Measurements from ENCODE around the gene TMPRSS15.

Gene TMPRSS15

GRCh38 chr21:18411565-18411964 is 8.0 kb upstream of the TMPRSS15 start:
- Histone ChIP-seq H3K27me3 (ENCODE audit: insufficient read depth, low read length) (no peaks in the 10 kb centered on the region), H4K8ac (ENCODE audit: low read depth, low read length) (no peak overlapping the region), H3K36me3 (ENCODE audit: control insufficient read depth in 1 of 2, insufficient read depth in 2 of 2, low read length in 2 of 2) (no peaks in the 10 kb centered on the region), H3K18ac (ENCODE audit: low read length) (no peak overlapping the region), H3K79me2 (ENCODE audit: control insufficient read depth, insufficient read depth, low read length, poor library complexity) (no peaks in the 10 kb centered on the region), H3K23ac (ENCODE audit: low read length) (no peak overlapping the region), H3K9ac (ENCODE audit: low read length) (no peak overlapping the region), H3K4me1 (ENCODE audit: control insufficient read depth in 1 of 2, insufficient read depth in 2 of 2, low read length in 2 of 2) (no peaks in the 10 kb centered on the region), H2AFZ (ENCODE audit: insufficient read depth, low read length, poor library complexity) (no peak overlapping the region), H3K4ac (ENCODE audit: low read depth, low read length) (no peak overlapping the region), H3K79me1 (ENCODE audit: low read length) (no peaks in the 10 kb centered on the region), H4K91ac (ENCODE audit: low read depth, low read length) (no peak overlapping the region), H3K4me3 (ENCODE audit: low read depth, low read length) (no peak overlapping the region), H3K14ac (ENCODE audit: low read length) (no peak overlapping the region), H4K12ac (ENCODE audit: low read depth, low read length) (no peak overlapping the region), H3K9me3 (ENCODE audit: insufficient read depth, low read depth, low read length) (no peaks in the 10 kb centered on the region), H2BK5ac (ENCODE audit: low read depth, low read length, poor library complexity) (no peak overlapping the region), H2BK12ac (ENCODE audit: low read length) (no peak overlapping the region), H2AK5ac (ENCODE audit: low read length) (no peak overlapping the region), H3K4me2 (ENCODE audit: low read length) (no peak overlapping the region), H2BK120ac (ENCODE audit: insufficient read depth, low read length, poor library complexity) (no peak overlapping the region), H3K27ac (ENCODE audit: low read depth, low read length) (no peak overlapping the region)
- no CpG with 5 or more reads among the region's 5 CpGs for whole genome bisulfite sequencing (ENCODE audit: extremely low coverage, insufficient coverage, insufficient read length)
- DNase-seq: no peak

GRCh38 chr21:18409579-18409978 is 6.0 kb upstream of the TMPRSS15 start:
- WGBS (ENCODE audit: extremely low coverage, insufficient coverage, insufficient read length): no CpG with 5 or more reads among the region's 1 CpG
- no peak overlapping the region for H3K23ac ChIP-seq (ENCODE audit: low read length)

GRCh38 chr21:18398843-18399242 is 4.7 kb downstream of the TMPRSS15 start:
- Histone ChIP-seq H3K4me3 (ENCODE audit: low read depth, low read length) (no peak overlapping the region), H3K23ac (ENCODE audit: low read length) (no peak overlapping the region), H3K9ac (ENCODE audit: low read length) (no peak overlapping the region), H3K79me1 (ENCODE audit: low read length) (no peaks in the 10 kb centered on the region), H3K4me1 (ENCODE audit: control insufficient read depth in 1 of 2, insufficient read depth in 2 of 2, low read length in 2 of 2) (no peaks in the 10 kb centered on the region), H3K14ac (ENCODE audit: low read length) (no peak overlapping the region), H2BK5ac (ENCODE audit: low read depth, low read length, poor library complexity) (no peak overlapping the region), H3K4ac (ENCODE audit: low read depth, low read length) (no peak overlapping the region), H3K27me3 (ENCODE audit: insufficient read depth, low read length) (no peaks in the 10 kb centered on the region), H3K4me2 (ENCODE audit: low read length) (no peak overlapping the region), H2BK12ac (ENCODE audit: low read length) (no peak overlapping the region), H4K12ac (ENCODE audit: low read depth, low read length) (no peak overlapping the region), H3K18ac (ENCODE audit: low read length) (no peak overlapping the region), H3K79me2 (ENCODE audit: control insufficient read depth, insufficient read depth, low read length, poor library complexity) (no peaks in the 10 kb centered on the region), H3K36me3 (ENCODE audit: control insufficient read depth in 1 of 2, insufficient read depth in 2 of 2, low read length in 2 of 2) (no peaks in the 10 kb centered on the region), H3K27ac (ENCODE audit: low read depth, low read length) (no peak overlapping the region), H3K9me3 (ENCODE audit: insufficient read depth, low read depth, low read length) (no peaks in the 10 kb centered on the region), H2AFZ (ENCODE audit: insufficient read depth, low read length, poor library complexity) (no peak overlapping the region), H2BK120ac (ENCODE audit: insufficient read depth, low read length, poor library complexity) (no peak overlapping the region), H4K91ac (ENCODE audit: low read depth, low read length) (no peak overlapping the region), H2AK5ac (ENCODE audit: low read length) (no peak overlapping the region), H4K8ac (ENCODE audit: low read depth, low read length) (no peak overlapping the region)
- no CpG with 5 or more reads among the region's 5 CpGs for WGBS (ENCODE audit: extremely low coverage, insufficient coverage, insufficient read length)
- no peak for DNase-seq

More at GRCh38 chr21:18409579-18409978, 6.0 kb upstream of the TMPRSS15 start:
- Histone ChIP-seq H3K36me3 (ENCODE audit: control insufficient read depth in 1 of 2, insufficient read depth in 2 of 2, low read length in 2 of 2) (no peaks in the 10 kb centered on the region), H2BK120ac (ENCODE audit: insufficient read depth, low read length, poor library complexity) (no peak overlapping the region), H3K27me3 (ENCODE audit: insufficient read depth, low read length) (no peaks in the 10 kb centered on the region), H3K4me2 (ENCODE audit: low read length) (no peak overlapping the region), H3K27ac (ENCODE audit: low read depth, low read length) (no peak overlapping the region), H2AFZ (ENCODE audit: insufficient read depth, low read length, poor library complexity) (no peak overlapping the region), H3K79me2 (ENCODE audit: control insufficient read depth, insufficient read depth, low read length, poor library complexity) (no peaks in the 10 kb centered on the region), H4K12ac (ENCODE audit: low read depth, low read length) (no peak overlapping the region), H3K4me3 (ENCODE audit: low read depth, low read length) (no peak overlapping the region), H2BK5ac (ENCODE audit: low read depth, low read length, poor library complexity) (no peak overlapping the region), H3K18ac (ENCODE audit: low read length) (no peak overlapping the region), H2AK5ac (ENCODE audit: low read length) (no peak overlapping the region), H3K14ac (ENCODE audit: low read length) (no peak overlapping the region), H3K4me1 (ENCODE audit: control insufficient read depth in 1 of 2, insufficient read depth in 2 of 2, low read length in 2 of 2) (no peaks in the 10 kb centered on the region), H3K9me3 (ENCODE audit: insufficient read depth, low read depth, low read length) (no peaks in the 10 kb centered on the region), H4K91ac (ENCODE audit: low read depth, low read length) (no peak overlapping the region), H4K8ac (ENCODE audit: low read depth, low read length) (no peak overlapping the region), H3K4ac (ENCODE audit: low read depth, low read length) (no peak overlapping the region), H3K9ac (ENCODE audit: low read length) (no peak overlapping the region), H2BK12ac (ENCODE audit: low read length) (no peak overlapping the region), H3K79me1 (ENCODE audit: low read length) (no peaks in the 10 kb centered on the region)
- DNase-seq: no peak

GRCh38 chr21:18387994-18388393 is 15.6 kb downstream of the TMPRSS15 start:
- Histone ChIP-seq H2AFZ (ENCODE audit: insufficient read depth, low read length, poor library complexity) (no peak overlapping the region), H3K4ac (ENCODE audit: low read depth, low read length) (no peak overlapping the region), H2BK5ac (ENCODE audit: low read depth, low read length, poor library complexity) (no peak overlapping the region), H4K12ac (ENCODE audit: low read depth, low read length) (no peak overlapping the region), H3K27me3 (ENCODE audit: insufficient read depth, low read length) (no peaks in the 10 kb centered on the region), H3K79me1 (ENCODE audit: low read length) (no peaks in the 10 kb centered on the region), H4K91ac (ENCODE audit: low read depth, low read length) (no peak overlapping the region), H3K4me2 (ENCODE audit: low read length) (no peak overlapping the region), H3K4me3 (ENCODE audit: low read depth, low read length) (no peak overlapping the region), H3K27ac (ENCODE audit: low read depth, low read length) (no peak overlapping the region), H3K4me1 (ENCODE audit: control insufficient read depth in 1 of 2, insufficient read depth in 2 of 2, low read length in 2 of 2) (no peaks in the 10 kb centered on the region), H2BK120ac (ENCODE audit: insufficient read depth, low read length, poor library complexity) (no peak overlapping the region), H4K8ac (ENCODE audit: low read depth, low read length) (no peak overlapping the region), H3K23ac (ENCODE audit: low read length) (no peak overlapping the region), H3K14ac (ENCODE audit: low read length) (no peak overlapping the region), H3K79me2 (ENCODE audit: control insufficient read depth, insufficient read depth, low read length, poor library complexity) (no peaks in the 10 kb centered on the region), H3K9ac (ENCODE audit: low read length) (no peak overlapping the region), H3K9me3 (ENCODE audit: insufficient read depth, low read depth, low read length) (peaks cover 3% of the 10 kb centered on the region), H3K36me3 (ENCODE audit: control insufficient read depth in 1 of 2, insufficient read depth in 2 of 2, low read length in 2 of 2) (no peaks in the 10 kb centered on the region), H2AK5ac (ENCODE audit: low read length) (no peak overlapping the region), H3K18ac (ENCODE audit: low read length) (no peak overlapping the region), H2BK12ac (ENCODE audit: low read length) (no peak overlapping the region)
- no peak for DNase-seq
- WGBS (ENCODE audit: extremely low coverage, insufficient coverage, insufficient read length): no CpG with 5 or more reads among the region's 2 CpGs

Data from trophoblast cell (in vitro differentiated cells and primary cell).